ENCODE results near the gene SMARCB1.

SMARCB1 gene

GRCh38 chr22:23774922-23775436 is 11.8 kb upstream of the SMARCB1 start:
- no peaks in the 10 kb centered on the region for H3K9me3 ChIP-seq (ENCODE audit: insufficient read depth, low read length)
- no peak overlapping the region for H3K27ac ChIP-seq (ENCODE audit: low read length)
- no peaks in the 10 kb centered on the region for H3K79me2 ChIP-seq (ENCODE audit: low read length)

GRCh38 chr22:23775779-23776375 is 10.9 kb upstream of the SMARCB1 start:
- Histone ChIP-seq H3K9me3 (ENCODE audit: insufficient read depth, low read length) (no peaks in the 10 kb centered on the region), H3K36me3 (replicated peaks; ENCODE audit: low read depth, low read length) (no peaks in the 10 kb centered on the region), H3K79me2 (ENCODE audit: low read length) (no peaks in the 10 kb centered on the region), H3K27ac (ENCODE audit: low read length) (no peak overlapping the region), H3K4me3 (ENCODE audit: low read length) (no peak overlapping the region), H3K4me2 (ENCODE audit: low read length) (no peak overlapping the region), H4K20me1 (ENCODE audit: insufficient read depth, low read length) (no peaks in the 10 kb centered on the region), H3K9ac (ENCODE audit: low read length) (no peak overlapping the region), H3K27me3 (ENCODE audit: low read depth, low read length) (peaks cover 6% of the 10 kb centered on the region), H3K4me1 (ENCODE audit: low read length) (peaks cover 16% of the 10 kb centered on the region), H2AFZ (ENCODE audit: low read depth, low read length) (no peak overlapping the region)
- TF ChIP-seq EZH2phosphoT487 (IDR thresholded peaks at IDR 0.05; ENCODE audit: low read depth) (no peak), CTCF (IDR thresholded peaks at IDR 0.05; ENCODE audit: low read depth, low read length) (peak; percentile 26; the same call in 1 of the 2 replicates)

More at GRCh38 chr22:23774922-23775436, 11.8 kb upstream of the SMARCB1 start:
- TF ChIP-seq CTCF (IDR thresholded peaks at IDR 0.05; ENCODE audit: low read depth, low read length): no peak
- no peak for TF ChIP-seq EZH2phosphoT487 (IDR thresholded peaks at IDR 0.05; ENCODE audit: low read depth)
- no peak overlapping the region for H2AFZ ChIP-seq (ENCODE audit: low read depth, low read length)
- peaks cover 6% of the 10 kb centered on the region for H3K27me3 ChIP-seq (ENCODE audit: low read depth, low read length)
- H3K9ac ChIP-seq (ENCODE audit: low read length): no peak overlapping the region
- H3K4me1 ChIP-seq (ENCODE audit: low read length): peaks cover 16% of the 10 kb centered on the region
- H4K20me1 ChIP-seq (ENCODE audit: insufficient read depth, low read length): no peaks in the 10 kb centered on the region
- no peaks in the 10 kb centered on the region for H3K36me3 ChIP-seq (replicated peaks; ENCODE audit: low read depth, low read length)
- H3K4me2 ChIP-seq (ENCODE audit: low read length): no peak overlapping the region
- no peak overlapping the region for H3K4me3 ChIP-seq (ENCODE audit: low read length)

GRCh38 chr22:23777776-23778576 is 8.8 kb upstream of the SMARCB1 start:
- Histone ChIP-seq H4K20me1 (ENCODE audit: insufficient read depth, low read length) (no peaks in the 10 kb centered on the region), H3K36me3 (replicated peaks; ENCODE audit: low read depth, low read length) (no peaks in the 10 kb centered on the region), H3K4me1 (ENCODE audit: low read length) (peaks cover 5% of the 10 kb centered on the region; the same call in 1 of the 2 replicates), H3K27ac (ENCODE audit: low read length) (no peak overlapping the region), H3K9ac (ENCODE audit: low read length) (no peak overlapping the region), H3K4me2 (ENCODE audit: low read length) (no peak overlapping the region), H3K27me3 (ENCODE audit: low read depth, low read length) (peaks cover 6% of the 10 kb centered on the region), H2AFZ (ENCODE audit: low read depth, low read length) (no peak overlapping the region), H3K4me3 (ENCODE audit: low read length) (no peak overlapping the region), H3K9me3 (ENCODE audit: insufficient read depth, low read length) (no peaks in the 10 kb centered on the region), H3K79me2 (ENCODE audit: low read length) (no peaks in the 10 kb centered on the region)
- TF ChIP-seq CTCF (IDR thresholded peaks at IDR 0.05; ENCODE audit: low read depth, low read length) (no peak), EZH2phosphoT487 (IDR thresholded peaks at IDR 0.05; ENCODE audit: low read depth) (no peak)

- Histone ChIP-seq H3K4me1 (ENCODE audit: low read length) (no peaks in the 10 kb centered on the region), H3K79me2 (ENCODE audit: low read length) (no peaks in the 10 kb centered on the region), H2AFZ (ENCODE audit: low read depth, low read length) (no peak overlapping the region), H4K20me1 (ENCODE audit: insufficient read depth, low read length) (no peaks in the 10 kb centered on the region), H3K9me3 (ENCODE audit: insufficient read depth, low read length) (no peaks in the 10 kb centered on the region), H3K4me3 (ENCODE audit: low read length) (no peak overlapping the region), H3K36me3 (replicated peaks; ENCODE audit: low read depth, low read length) (no peaks in the 10 kb centered on the region), H3K27me3 (ENCODE audit: low read depth, low read length) (peaks cover under 1% of the 10 kb centered on the region; the same call in 1 of the 2 replicates), H3K9ac (ENCODE audit: low read length) (no peak overlapping the region), H3K4me2 (ENCODE audit: low read length) (no peak overlapping the region), H3K27ac (ENCODE audit: low read length) (no peak overlapping the region)
- TF ChIP-seq EZH2phosphoT487 (IDR thresholded peaks at IDR 0.05; ENCODE audit: low read depth): no peak
- TF ChIP-seq CTCF (IDR thresholded peaks at IDR 0.05; ENCODE audit: low read depth, low read length): no peak
These were observed 8.2 kb upstream of the SMARCB1 start for GRCh38 chr22:23778577-23778900.

Measured in OCI-LY3 (cell line).